ENCODE data around the gene AGXT2. TPM values are rescaled to one million over a fixed set of nuclear protein-coding genes. Genes with fewer than 3 reads are reported as not detected.

AGXT2 gene
- total RNA-seq, 1 donor from 2014 or later = not detected

- intact Hi-C loops (cut with micrococcal nuclease) = no loop called here
- ATAC-seq (no peak), DNase-seq (no peak)
These were observed 22.7 kb downstream of the AGXT2 start for GRCh38 chr5:35024911-35025510.

GRCh38 chr5:35023391-35024178, 24.2 kb downstream of the AGXT2 start:
- DNase-seq (no peak), ATAC-seq (no peak)
- intact Hi-C loops (cut with micrococcal nuclease) = no loop called here

- DNase-seq (no peak), ATAC-seq (no peak)
- intact Hi-C loops (cut with micrococcal nuclease) = no loop called here
These were observed 31.3 kb downstream of the AGXT2 start for GRCh38 chr5:35016174-35017051.

GRCh38 chr5:35015063-35015462, 32.7 kb downstream of the AGXT2 start:
- ATAC-seq = peak; percentile 69
- DNase-seq = no peak
- intact Hi-C loops (cut with micrococcal nuclease) = no loop called here

- intact Hi-C loops (cut with micrococcal nuclease) = no loop called here
- peak; percentile 61 for DNase-seq
- peak; percentile 98 for ATAC-seq
These were observed 35.0 kb downstream of the AGXT2 start for GRCh38 chr5:35012796-35013195.

GRCh38 chr5:35012365-35012764, 35.4 kb downstream of the AGXT2 start:
- intact Hi-C loops (cut with micrococcal nuclease) = no loop called here
- ATAC-seq = no peak
- DNase-seq = no peak

GRCh38 chr5:35010676-35011075, 37.1 kb downstream of the AGXT2 start:
- DNase-seq (no peak), ATAC-seq (no peak)
- intact Hi-C loops (cut with micrococcal nuclease) = no loop called here

GRCh38 chr5:35009657-35010056, 38.1 kb downstream of the AGXT2 start:
- ATAC-seq (peak; percentile 55), DNase-seq (no peak)
- intact Hi-C loops (cut with micrococcal nuclease) = loop anchor here (10.0 kb wide), 1 partner anchor 525 kb away; no protein-coding TSS in a partner anchor

GRCh38 chr5:35009019-35009418, 38.7 kb downstream of the AGXT2 start:
- no peak for ATAC-seq
- DNase-seq = no peak
- intact Hi-C loops (cut with micrococcal nuclease) = loop anchor here (10.0 kb wide), 1 partner anchor 524 kb away; no protein-coding TSS in a partner anchor

- intact Hi-C loops (cut with micrococcal nuclease) = loop anchor here (10.0 kb wide), 1 partner anchor 520 kb away; no protein-coding TSS in a partner anchor
- no peak for ATAC-seq
- DNase-seq = no peak
These were observed 43.0 kb downstream of the AGXT2 start for GRCh38 chr5:35004771-35005170.

GRCh38 chr5:35004200-35004599, 43.5 kb downstream of the AGXT2 start:
- ATAC-seq (no peak), DNase-seq (no peak)
- intact Hi-C loops (cut with micrococcal nuclease) = loop anchor here (10.0 kb wide), 1 partner anchor 519 kb away; no protein-coding TSS in a partner anchor

GRCh38 chr5:35003018-35003957, 44.5 kb downstream of the AGXT2 start:
- intact Hi-C loops (cut with micrococcal nuclease) = loop anchor here (10.0 kb wide), 1 partner anchor 518 kb away; no protein-coding TSS in a partner anchor
- ATAC-seq (peak; percentile 61), DNase-seq (peak; percentile 40)

GRCh38 chr5:35002459-35002858, 45.3 kb downstream of the AGXT2 start:
- intact Hi-C loops (cut with micrococcal nuclease) = loop anchor here (10.0 kb wide), 1 partner anchor 518 kb away; no protein-coding TSS in a partner anchor
- ATAC-seq (no peak), DNase-seq (no peak)

GRCh38 chr5:35001842-35002241, 45.9 kb downstream of the AGXT2 start:
- DNase-seq (no peak), ATAC-seq (no peak)
- intact Hi-C loops (cut with micrococcal nuclease) = loop anchor here (10.0 kb wide), 1 partner anchor 517 kb away; no protein-coding TSS in a partner anchor

- DNase-seq (no peak), ATAC-seq (no peak)
- intact Hi-C loops (cut with micrococcal nuclease) = no loop called here
These were observed 49.5 kb downstream of the AGXT2 start for GRCh38 chr5:34998058-34998789.

- DNase-seq = no peak
- intact Hi-C loops (cut with micrococcal nuclease) = no loop called here
These were observed 51.5 kb downstream of the AGXT2 start for GRCh38 chr5:34996261-34996660.

GRCh38 chr5:34993951-34994350, 53.8 kb downstream of the AGXT2 start:
- no peak for DNase-seq
- no peak for ATAC-seq
- intact Hi-C loops (cut with micrococcal nuclease) = no loop called here

More at GRCh38 chr5:34996261-34996660, 51.5 kb downstream of the AGXT2 start:
- ATAC-seq = no peak
